GM19438 (cell line): ENCODE results near the gene CHAT.
"Not testable (repeated sequence)": the region's sequence is repeated elsewhere in the genome, so short reads cannot be mapped to it uniquely, and the experiment has no call there.

Experiments
- ATAC-seq: cut with Tn5 transposase; IDR thresholded peaks from one replicate; pipeline ENCODE4 v1.9.1; 2021; ENCODE audit warnings: low read depth; ENCODE audit not compliant: unreplicated experiment

CHAT gene

GRCh38 chr10:49678827-49679479, 65.1 kb downstream of the CHAT start:
- no peak for ATAC-seq

DNA sequence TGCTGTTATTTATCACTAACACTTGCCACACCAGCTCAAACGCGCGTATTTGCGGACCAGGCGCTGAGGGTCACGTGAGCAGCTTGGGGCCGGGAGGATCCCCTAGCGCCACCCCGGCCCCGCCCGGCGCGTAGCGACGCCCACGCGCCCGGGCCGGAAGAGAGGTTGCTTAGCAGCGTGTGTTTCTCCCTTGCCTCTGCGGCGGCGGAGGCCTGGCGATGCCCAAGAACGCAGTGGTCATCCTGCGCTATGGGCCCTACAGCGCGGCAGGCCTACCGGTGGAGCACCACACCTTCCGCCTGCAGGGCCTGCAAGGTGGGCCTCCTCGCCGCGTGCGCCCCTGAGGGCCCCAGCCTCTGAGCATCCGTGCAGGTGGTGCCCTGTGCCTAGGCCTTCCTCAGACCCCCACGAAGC, 65.7 kb downstream of the CHAT start, which contains the start of gene C10orf53:
Gene C10orf53, plus strand, starts transcription at position 172 of the 414 bp plus-strand sequence. Its CDS starts 47 bp downstream, at position 219.
- peak; percentile 75 for ATAC-seq

- ATAC-seq: not testable (repeated sequence)
Observed at GRCh38 chr10:49682449-49682848, 68.6 kb downstream of the CHAT start.

DNA sequence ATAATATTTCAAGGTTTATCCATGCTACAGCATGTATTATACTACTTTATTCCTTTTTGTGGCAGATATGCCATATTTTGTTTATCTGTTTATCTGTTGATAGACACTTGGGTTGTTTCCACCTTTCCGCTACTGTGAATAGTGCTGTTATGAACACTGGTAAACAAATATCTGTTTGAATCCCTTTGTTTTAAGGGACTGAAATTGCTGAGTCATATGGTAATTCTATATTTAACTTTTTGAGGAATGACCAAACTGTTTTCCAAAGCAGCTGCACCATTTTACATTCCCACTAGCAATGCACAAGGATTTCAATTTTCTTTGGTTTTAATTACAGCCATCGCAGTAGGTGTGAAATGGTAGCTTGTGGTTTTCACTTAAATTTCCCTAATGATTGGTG, 69.0 kb downstream of the CHAT start:
- ATAC-seq: no peak

GRCh38 chr10:49686651-49687050, 72.8 kb downstream of the CHAT start:
- ATAC-seq: no peak

GRCh38 chr10:49688261-49688846, 74.5 kb downstream of the CHAT start:
- ATAC-seq: no peak

GRCh38 chr10:49688920-49689319, 75.1 kb downstream of the CHAT start:
- ATAC-seq: no peak

- no peak for ATAC-seq
Observed at GRCh38 chr10:49689882-49690510, 76.2 kb downstream of the CHAT start.

DNA sequence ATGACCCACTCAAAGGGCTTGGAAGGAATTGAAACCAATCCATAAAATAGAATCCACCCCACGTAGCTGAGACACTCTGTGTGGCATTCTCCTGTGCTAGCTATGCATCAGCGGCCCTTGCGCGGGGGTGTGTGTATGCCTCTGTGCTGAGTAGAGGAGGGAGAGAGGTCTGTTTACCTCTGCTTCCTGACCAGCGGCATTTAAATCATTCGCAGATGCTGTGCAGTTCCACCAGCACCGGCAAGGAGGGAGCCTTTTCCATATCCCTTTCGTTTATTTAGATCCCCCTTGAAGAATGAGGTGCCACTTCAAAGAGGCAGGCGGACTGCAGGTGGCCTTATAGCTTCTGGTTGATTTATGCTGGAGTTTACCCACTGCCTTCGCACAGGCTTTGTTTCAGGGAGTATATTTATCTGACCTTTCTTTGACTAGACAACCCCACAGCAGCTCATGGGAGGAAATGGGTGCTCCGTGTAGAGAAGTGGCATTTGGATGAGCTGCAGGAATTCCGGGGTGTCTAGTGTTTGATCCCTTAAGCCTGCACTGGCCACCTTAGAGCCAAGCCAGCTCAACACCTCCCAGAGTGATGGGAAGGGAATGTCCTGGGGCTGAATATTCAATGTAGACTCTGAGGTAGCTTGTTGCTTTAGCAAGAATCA, 77.0 kb downstream of the CHAT start:
- no peak for ATAC-seq

DNA sequence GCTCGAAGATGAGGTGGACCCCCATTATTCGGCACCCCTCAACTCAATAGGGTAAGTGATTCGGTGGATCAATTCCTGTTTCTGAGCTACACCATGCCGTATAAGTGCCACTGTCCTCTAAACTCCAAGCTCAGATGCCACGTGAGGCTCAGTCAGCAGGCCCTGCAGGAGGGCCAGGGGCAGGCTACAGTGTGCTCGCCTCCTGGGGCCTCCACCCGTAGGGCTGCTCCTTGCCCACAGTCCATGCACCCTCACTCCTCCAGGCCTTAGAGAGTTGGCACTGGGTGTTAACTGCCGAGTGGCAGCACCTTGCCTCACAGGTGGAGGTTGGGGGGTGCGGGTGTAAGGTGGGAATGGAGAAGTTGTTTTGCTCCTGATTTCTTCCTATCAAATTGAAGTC, 77.8 kb downstream of the CHAT start:
- no peak for ATAC-seq

DNA sequence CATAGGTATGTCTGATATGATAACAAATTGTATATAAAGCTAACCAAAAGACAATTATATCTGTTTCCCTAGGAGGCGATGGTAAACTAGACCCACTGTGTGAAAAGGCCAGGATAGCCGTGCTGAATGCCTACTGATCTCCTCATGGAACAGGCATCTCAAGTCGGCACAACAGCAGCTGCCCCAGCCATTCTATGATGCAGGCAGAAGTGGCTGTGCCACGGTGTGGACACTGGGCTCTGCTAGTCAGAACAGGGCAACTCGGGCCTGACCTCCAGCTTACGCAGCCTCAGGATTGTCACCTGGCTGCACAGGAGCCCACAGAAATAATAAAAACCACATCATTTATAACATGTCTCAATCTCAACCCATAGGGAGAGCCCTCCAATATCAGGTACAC, 80.6 kb downstream of the CHAT start:
- ATAC-seq: no peak

- ATAC-seq: no peak
Observed at GRCh38 chr10:49696311-49696710, 82.5 kb downstream of the CHAT start.

DNA sequence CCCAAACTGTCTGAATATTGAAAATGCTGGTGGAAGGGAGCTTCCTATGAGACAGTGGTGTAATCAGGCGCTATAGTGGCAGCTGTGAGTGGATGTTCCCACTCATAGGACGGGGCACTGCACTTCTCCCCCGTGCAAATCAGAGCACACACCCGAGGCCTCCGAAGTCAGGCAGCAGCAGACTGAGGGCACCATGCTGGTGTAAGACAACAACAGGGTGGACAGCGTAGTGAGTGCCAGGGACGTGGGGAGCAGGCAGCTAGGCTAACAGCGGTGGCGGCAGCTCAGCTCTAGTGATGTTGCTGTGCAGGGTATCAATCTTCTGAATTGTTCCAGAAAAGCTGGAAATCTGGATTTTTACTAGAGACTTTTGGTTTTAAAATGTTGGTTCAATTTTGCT, 84.8 kb downstream of the CHAT start:
- no peak for ATAC-seq

GRCh38 chr10:49700211-49700610, 86.4 kb downstream of the CHAT start:
- no peak for ATAC-seq

DNA sequence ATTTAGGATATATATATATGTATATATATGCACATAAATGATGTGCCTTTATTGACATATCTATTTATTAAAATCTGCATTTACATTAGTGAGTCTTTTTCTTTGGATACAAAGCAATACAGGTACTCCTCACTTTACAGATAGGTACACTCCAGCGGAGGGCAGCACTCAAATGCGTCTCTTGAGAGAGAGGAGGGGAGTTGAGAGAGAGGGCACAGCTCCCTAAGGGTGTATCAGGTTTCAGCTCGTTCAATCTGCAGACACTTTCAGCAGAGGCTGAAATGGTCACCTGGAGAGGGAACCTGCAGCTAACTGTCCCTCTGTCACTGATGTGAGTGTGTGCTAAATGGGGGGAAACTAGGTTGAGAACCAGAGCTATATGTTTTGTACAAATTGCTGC, 87.2 kb downstream of the CHAT start:
- ATAC-seq: no peak

GRCh38 chr10:49707585-49707984, 93.7 kb downstream of the CHAT start:
- no peak for ATAC-seq

DNA sequence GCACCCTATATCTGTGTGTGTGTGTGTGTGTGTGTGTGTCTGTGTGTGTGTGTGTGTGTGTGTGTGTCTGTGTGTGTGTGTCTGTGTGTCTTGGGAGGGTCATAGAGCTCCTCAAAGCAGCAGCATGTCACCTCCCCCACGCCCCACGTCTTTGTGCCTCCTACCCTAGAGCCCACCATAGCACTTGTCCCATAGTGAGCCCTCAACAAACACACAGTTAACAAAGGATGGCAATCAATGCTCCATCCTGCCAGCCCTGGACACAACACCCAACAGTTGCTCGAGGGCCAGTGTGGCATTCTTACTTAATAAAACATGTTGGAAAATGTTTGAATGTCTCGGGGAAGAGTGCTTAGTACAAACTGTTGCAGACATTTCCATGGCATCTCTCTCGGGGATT, 96.1 kb downstream of the CHAT start:
- no peak for ATAC-seq

DNA sequence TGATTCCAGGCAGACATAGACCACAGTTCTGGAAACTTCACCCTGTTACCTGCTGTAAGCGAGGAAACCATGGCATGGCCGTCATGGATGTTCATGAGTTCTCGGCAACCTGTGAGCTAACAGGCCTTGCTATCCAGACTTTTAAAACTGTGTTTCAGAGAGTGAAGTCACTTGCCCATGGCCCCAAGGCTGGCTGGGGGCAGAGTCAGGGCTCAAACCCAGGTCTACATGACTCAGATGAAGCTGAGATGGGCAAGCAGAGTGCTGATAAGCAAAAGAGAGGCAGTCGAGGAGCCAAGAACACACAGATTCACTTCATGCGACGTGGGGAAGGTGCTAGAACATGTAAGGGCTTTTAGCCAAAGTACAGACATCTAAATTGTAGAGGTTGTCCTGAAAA, 97.1 kb downstream of the CHAT start:
- no peak for ATAC-seq

- ATAC-seq: no peak
Observed at GRCh38 chr10:49711481-49711880, 97.6 kb downstream of the CHAT start.

DNA sequence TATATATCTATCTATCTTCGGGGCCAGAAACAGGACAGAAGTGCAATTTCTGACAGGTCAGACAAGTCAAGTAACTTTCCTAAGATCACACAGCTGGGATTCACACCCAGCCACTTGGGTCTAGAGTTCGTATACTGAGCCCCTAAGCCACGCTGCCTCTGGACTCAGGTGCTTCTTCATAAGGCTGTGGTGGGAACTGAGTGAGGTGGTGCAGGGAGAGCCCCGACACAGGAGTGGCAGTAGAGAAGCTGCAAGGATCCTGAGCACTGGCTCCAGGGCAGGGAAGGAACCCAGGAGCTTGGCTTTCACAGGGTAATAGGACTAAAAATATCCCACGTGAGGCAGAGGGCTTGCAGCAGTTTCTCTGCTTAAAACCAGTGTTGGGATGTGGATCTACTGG, 99.4 kb downstream of the CHAT start:
- no peak for ATAC-seq
